GM18867 (cell line): ENCODE measurements around the gene CTH.
"Not testable (repeated sequence)": the region's sequence is repeated elsewhere in the genome, so short reads cannot be mapped to it uniquely, and the experiment has no call there.

ENCODE experiments used
- ATAC-seq: cut with Tn5 transposase; IDR thresholded peaks from one replicate; pipeline ENCODE4 v1.9.1; 2021; ENCODE audit warnings: mild to moderate bottlenecking, moderate library complexity; ENCODE audit not compliant: unreplicated experiment

CTH gene

DNA sequence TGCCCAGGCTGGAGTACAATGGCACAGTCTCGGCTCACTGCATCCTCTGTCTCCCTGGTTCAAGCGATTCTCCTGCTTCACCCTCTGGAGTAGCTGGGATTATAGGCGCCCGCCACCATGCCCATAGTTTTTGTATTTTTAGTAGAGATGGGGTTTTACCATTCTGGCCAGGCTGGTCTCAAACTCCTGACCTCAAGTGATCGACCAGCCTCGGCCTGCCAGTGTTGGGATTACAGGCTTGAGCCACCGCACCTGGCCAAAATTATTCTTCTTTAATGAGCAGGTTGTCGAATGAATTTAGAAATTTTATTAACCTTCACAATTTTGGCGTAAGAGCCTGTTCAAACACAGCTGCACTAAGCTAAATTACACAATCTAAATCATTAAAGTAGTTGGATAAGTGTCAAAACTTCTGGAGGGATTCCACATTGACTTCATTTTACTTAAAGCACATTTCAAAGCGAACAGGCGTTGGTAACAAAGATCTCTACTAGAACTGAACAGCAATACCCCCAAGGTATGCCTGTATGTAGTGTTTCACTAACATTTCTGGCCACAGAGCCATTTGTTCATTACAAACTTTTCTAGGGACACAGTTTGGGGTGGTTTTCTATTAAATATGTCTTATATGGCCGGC, 5.2 kb upstream of the CTH start:
- no peak for ATAC-seq

DNA sequence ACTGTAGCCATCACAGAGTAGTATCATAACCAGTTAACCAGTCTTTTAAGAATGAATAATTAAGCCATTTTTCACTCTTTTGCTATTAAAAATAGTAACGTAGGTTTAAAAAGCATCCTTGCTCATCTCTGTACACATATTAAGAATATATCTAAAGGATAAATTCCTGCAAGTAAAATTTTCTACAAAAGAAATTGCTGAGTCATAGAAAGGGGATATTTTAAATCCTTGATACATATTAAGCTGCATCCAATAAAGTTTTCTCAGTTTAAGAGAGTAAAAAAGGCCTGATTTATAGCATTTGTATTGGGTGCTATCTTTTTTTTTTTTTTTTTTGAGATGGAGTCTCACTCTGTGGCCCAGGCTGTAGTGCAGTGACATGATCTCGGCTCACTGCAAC, 1.9 kb upstream of the CTH start:
- ATAC-seq: no peak

DNA sequence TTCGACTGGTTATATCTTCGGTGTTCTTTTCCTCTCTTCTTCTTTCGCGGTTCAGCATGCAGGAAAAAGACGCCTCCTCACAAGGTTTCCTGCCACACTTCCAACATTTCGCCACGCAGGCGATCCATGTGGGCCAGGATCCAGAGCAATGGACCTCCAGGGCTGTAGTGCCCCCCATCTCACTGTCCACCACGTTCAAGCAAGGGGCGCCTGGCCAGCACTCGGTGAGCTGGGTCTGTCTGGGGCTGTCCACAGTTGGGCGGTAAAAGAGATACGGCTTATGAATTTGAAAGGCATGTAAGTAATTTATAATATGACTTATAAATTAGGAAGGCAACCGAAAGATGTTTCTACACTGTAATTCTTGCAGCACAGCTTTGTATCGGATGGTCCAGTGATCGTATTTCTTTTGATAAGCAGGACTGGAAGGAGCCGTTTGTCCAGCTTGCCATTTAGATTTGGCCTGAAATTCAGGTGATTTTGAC, 334 bp downstream of the CTH start:
- peak; percentile 1 for ATAC-seq

DNA sequence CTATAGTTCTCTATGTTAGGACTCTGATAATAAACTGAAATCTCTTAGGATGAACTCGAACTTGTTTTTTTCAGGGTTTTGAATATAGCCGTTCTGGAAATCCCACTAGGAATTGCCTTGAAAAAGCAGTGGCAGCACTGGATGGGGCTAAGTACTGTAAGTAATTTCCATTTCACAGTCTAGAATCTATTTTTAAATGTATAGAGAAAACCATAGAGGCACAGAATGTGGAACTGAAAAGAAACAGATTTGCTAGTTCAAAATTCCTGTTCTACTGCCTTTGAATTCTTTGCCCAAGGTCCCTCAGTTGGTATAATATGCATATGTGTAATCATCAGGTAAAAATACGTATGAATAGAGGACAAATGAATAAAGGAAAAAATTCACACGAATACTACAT, 4.8 kb downstream of the CTH start:
- ATAC-seq: peak; percentile 20

DNA sequence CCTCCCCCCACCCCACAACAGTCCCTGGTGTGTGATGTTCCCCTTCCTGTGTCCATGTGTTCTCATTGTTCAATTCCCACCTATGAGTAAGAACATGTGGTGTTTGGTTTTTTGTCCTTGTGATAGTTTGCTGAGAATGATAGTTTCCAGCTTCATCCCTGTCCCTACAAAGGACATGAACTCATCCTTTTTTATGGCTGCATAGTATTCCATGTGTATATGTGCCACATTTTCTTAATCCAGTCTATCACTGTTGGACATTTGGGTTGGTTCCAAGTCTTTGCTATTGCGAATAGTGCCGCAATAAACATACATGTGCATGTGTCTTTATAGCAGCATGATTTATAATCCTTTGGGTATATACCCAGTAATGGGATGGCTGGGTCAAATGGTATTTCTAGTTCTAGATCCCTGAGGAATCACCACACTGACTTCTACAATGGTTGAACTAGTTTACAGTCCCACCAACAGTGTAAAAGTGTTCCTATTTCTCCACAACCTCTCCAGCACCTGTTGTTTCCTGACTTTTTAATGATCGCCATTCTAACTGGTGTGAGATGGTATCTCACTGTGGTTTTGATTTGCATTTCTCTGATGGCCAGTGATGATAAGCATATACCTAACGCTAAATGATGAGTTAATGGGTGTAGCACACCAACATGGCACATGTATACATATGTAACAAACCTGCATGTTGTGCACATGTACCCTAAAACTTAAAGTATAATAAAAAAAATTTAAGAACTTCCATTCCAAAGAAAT, 8.1 kb downstream of the CTH start:
- not testable (repeated sequence) for ATAC-seq

DNA sequence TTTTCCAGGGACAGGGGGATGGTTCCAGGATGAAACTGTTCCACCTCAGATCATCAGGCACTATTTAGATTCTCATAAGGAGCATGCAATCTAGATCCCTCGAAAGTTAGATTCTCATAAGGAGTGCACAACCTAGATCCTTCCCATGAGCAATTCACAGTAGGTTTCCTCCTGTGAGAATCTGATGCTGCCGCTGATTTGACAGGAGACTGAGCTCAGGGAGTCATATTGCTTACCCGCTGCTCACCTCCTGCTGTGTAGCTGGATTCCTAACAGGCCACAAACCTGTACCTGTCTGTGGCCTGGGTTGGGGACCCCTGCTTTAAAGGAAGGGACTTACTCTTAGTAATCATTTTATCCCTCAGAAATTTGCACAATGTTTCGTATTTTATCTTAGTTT, 9.3 kb downstream of the CTH start:
- ATAC-seq: no peak

DNA sequence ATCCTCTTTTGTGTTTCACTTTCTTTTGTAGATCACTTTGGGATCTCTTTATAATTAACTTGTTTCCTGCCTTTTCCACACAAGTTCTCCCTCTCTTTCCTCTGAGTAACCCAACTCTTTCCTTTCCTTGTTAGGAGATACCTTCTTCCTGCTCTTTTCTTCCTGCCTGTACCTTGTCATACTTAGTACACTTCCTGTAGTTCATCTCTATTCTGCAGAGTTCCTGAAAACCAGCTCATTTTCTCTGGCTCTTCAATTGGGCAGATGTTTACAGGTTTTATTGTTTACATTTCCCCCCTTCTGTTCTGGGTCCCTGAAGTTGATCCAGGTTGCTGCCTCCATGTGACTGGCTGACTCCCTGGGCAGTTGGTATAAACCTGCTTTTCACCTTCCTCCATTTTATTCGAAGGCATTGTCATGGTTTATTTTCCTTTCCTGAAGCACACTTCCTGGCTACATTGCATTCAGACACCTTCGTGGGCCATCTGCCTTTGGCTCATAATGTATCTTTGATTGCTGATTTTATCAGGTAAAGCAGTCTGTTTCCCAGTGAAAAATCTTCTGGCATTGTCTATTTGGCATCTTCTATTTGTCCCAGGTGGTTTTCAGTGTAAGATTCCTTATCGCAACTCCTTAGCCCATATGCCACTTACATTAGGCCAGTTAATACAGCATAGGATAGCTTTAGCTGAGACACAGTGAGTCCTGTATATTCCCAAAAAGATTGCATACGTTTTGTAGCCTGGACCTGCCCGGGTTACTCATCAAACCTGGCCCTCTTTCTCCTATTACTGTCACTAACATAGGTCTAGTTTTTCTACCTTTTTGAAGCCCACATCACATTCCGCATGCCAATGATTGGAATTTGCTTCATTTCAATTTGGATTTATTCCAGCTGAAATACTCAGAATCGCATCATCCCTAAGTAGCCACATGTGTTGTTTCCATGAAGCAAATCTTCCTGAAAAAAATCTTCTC, 15.4 kb downstream of the CTH start:
- ATAC-seq: no peak

DNA sequence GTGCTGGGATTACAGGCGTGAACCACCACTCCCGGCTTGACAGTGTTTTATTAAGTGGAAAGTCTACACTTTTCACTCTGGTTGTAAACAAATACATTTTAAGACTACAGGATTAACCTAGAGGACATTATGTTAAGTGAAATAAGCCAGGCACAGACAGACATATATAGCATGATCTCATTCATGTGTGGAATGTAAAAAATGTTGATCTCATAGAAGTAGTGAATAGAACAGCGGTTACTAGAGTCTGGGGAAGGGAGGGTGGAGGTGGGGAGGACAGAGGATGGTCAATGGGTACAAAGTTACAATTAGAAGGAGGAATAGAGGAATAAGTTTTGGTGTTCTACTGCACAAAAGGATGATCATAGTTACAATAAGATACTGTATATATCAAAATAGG, 16.9 kb downstream of the CTH start:
- ATAC-seq: no peak

DNA sequence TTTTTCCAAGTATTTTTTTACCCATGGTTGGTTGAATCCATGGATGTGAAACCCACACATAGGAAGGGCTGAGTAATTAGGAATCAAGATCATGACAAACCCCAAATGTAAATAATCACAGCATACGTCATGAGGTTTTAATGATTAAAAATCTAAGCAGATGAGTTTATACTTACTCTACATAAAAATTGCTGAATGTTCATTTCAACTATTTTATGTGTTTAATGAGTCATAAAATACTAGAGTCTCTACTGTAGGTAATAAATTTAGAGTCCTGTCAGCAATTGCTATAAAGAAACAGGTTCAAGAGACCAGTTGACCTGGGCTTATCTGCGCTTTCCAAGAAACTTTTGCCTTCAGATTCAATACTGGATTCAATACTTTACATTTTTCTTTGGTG, 18.2 kb downstream of the CTH start:
- no peak for ATAC-seq

DNA sequence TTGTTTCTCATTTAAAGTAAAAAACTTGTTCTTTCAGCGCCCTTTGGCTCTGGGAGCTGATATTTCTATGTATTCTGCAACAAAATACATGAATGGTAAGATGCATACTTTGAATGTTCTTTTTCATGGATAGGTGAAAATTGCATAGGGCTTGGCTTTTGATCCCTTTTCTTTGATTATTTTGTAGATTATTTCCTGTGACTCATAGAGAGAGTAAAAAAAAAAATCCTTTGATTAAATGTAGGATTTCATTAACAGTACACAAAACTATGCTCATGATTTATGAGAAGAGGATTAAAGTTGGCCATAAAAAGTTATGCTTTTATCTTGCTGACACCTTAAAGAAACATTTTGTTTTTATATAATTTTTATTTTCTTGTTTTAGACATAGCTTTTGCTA, 18.7 kb downstream of the CTH start:
- no peak for ATAC-seq

DNA sequence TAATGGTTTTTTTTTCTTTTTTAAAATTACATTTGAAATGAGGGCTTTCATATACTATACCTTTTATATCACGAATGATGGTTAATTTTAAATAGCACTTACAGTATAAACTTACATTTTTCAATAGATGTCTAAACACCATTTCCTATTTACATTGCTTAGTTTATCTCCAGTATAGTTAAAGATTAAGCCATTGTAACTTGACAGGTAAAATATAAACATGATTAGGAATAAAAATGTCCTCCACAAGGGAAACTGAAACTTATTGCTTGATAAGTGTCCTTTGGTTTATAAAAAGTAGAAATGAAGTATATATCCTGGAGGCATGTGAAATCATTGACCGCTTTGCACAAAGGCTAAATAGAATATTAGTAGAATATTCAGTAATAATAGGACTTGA, 20.2 kb downstream of the CTH start:
- no peak for ATAC-seq

DNA sequence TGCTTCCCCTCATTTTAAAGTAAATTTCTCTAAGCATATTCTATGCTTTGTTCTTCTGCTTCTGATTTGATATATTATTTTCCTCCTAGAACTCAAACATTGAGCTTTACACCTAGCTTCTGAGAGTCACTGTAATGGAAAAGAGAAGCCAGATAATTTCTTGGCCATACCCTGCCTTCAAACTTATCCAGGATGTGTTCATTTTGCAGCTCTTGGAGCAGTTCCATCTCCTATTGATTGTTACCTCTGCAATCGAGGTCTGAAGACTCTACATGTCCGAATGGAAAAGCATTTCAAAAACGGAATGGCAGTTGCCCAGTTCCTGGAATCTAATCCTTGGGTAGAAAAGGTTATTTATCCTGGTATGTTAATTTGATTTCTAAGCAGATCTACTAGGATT, 20.8 kb downstream of the CTH start:
- ATAC-seq: no peak

DNA sequence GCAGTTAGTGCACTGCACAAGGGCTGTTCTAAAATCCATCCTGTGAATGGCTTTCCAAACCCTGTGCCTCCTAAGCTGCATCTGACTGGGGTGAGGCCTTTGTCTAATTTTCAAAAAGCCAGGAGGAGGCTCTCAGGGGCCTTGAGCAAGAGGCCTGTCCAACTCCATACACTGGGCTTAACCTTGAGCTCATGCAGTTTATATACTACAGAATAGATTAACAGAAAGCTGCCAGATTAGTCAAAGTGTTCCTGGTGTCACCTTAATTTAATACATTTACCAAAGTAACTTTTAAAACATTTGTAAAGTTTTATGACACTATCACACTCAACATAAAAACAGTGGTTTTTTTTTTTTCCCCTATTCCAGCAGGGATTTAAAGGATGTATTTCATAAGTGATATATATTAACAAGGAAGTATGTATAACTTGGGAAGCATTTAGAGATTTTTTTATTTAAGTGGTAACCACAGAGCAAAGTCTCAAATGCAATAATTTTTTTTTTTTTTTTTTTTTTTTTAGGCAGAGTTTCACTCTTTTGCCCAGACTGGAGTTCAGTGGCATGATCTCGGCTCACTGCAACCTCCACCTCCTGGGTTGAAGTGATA, 23.3 kb downstream of the CTH start:
- ATAC-seq: no peak

DNA sequence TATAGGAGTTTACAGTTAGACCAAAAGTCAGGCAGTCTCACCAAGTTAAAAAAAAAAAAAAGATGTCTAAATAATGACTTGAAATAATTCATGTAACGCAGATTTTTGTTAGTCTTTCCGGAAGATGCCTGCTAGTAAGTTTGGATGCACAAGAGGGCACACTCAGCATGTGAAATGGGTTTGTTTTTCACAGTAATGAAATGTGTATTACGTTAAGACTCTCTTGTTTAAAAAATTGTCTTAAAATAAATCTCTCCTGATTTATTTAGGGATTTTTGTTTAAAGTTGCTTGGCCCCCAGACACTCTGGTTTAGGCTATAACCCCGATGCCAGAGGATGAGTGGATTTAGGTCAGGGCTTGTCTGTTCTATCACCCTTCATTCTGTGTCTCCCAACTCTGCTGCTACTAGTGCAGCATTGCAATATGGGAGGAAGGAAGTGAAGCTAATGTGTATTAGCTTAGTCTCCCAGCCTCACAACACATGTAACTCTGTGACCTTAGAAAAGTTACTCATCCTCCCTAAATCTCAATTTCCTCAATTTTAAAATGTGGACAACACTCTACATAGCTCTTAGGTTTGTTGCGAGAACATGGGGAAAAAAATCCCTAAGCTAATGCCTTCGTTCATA, 25.7 kb downstream of the CTH start:
- ATAC-seq: no peak

DNA sequence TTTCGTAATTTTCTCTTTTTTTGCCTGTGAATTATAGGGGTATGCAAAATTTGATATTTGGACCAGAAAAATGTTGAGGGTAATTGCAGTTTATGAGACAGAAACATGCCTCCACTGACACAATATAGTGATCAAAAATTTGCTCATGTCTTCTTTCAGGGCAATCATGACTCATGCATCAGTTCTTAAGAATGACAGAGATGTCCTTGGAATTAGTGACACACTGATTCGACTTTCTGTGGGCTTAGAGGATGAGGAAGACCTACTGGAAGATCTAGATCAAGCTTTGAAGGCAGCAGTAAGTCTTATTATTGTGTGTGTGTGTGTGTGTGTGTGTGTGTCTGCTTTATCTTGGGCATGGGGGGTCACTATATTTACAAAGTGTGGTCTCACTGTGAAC, 27.5 kb downstream of the CTH start:
- ATAC-seq: no peak

DNA sequence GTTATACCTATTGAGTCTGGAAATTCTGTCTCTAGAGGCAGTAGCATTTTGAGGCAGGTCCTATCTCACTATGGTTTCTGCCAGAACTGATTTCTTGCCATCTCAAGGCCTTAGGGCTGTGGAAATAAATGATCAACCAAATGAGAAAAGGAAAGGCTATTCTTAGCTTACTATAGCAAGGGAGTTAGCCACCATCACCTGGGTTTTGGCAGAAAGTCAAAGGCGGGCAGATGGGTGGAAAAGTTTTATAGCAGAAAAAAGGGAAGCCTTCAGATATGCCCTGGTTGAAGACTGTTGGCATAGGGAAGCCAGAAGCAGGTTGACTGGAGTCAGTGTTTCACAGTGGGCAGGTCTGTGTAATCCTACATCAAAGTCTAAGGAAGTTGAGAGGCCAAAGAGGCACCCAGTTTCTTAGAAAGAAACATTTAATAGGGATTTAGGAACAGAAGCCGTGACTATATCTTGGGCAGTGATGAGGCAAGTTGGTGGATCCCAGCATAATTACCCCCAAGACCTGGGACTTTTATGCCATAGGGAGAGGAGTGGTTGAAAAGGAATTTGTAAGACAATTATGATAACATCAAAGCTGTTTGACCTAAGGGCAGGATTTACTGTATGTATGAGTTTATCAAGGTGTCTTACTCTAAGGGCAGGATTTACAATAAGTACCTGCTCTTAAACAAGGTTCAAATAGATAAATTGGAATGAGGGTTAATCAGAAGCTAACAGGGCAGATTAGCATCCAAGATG, 29.7 kb downstream of the CTH start:
- no peak for ATAC-seq

DNA sequence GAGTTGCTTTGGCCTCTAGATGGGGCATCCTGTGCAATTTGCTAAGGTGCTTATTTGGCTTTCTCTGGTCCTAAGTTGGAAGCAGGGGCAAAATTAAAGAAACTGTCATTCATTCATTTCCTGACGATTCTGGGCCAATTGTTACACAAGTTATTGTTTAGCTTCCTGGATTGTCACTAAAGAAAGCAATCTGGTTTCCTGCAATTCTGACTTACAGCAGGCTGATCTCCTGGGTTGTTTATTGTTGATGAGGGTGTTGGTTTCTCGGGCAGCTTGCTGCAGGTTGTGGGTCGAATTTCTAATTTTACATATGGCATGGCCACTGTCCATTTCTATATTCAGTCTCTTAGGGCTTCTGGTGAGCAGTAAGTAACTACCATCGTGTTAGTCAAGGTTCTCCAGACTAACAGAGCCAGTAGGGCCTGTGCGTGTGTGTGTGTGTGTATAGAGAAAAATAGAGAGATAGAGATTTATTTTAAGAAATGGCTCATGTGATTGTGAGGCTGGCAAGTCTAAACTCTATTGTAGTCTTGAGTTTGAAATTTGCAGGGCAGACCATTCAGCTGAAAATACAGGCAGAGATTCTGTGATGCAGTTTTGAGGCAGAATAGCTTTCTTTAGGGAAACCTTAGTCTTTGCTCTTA, 30.4 kb downstream of the CTH start:
- ATAC-seq: no peak

DNA sequence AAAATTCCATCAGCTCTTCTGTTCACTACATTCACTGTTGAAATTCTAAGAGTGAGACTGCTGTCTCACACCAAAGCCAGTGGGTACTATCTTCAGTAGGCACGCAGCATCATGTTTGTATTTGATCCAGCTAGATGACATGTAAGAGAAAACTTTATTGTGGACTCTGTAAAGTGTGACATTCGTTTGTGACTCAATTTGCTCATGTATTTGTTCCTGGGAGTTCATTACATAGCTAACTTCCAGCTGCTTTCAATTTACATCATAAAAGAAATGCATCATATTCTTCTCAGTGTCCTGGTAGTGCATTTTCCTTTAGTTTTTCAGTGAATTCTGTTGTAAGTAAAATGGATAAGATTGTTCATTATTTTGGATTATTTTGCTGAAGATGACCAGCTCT, 31.4 kb downstream of the CTH start:
- no peak for ATAC-seq

DNA sequence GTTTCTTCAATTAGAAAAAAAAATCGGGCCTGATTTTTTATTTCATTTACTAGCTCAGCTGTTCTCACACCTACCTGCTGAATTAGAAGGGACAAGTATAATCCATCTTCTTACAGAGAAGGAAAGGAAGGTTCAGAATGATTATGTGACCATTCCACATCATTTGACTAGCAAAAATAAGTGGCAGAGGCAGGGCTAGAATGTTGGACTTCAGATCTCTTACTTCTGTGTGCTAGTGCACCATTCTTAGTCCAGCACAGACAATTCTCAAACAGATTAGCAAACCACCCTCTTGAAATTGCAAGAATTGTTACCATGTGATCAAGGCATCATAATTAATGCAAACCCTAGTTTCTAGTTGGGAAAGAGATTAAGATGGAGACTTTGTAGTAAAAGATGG, 32.7 kb downstream of the CTH start:
- no peak for ATAC-seq
